ENCODE results near the gene AGBL4.
"Not testable (repeated sequence)": the region's sequence is repeated elsewhere in the genome, so short reads cannot be mapped to it uniquely, and the experiment has no call there.

AGBL4 gene

GRCh38 chr1:49435291-49435690 is 588.5 kb downstream of the AGBL4 start:
- no peak for DNase-seq (ENCODE audit: low spot score)

- no peak for DNase-seq (ENCODE audit: low spot score)
These were observed 599.0 kb downstream of the AGBL4 start for GRCh38 chr1:49424782-49425181.

GRCh38 chr1:49416758-49417157 is 607.0 kb downstream of the AGBL4 start:
- DNase-seq (ENCODE audit: low spot score), result no peak

GRCh38 chr1:49408346-49408745 is 615.4 kb downstream of the AGBL4 start:
- DNase-seq (ENCODE audit: low spot score), result no peak

- DNase-seq (ENCODE audit: low spot score), result no peak
These were observed 626.7 kb downstream of the AGBL4 start for GRCh38 chr1:49397086-49397485.

- DNase-seq (ENCODE audit: low spot score), result no peak
These were observed 629.6 kb downstream of the AGBL4 start for GRCh38 chr1:49394200-49394599.

GRCh38 chr1:49389699-49390098 is 634.1 kb downstream of the AGBL4 start:
- DNase-seq (ENCODE audit: low spot score), result no peak

GRCh38 chr1:49364676-49365075 is 659.1 kb downstream of the AGBL4 start:
- DNase-seq (ENCODE audit: low spot score), result no peak

GRCh38 chr1:49363628-49364027 is 660.1 kb downstream of the AGBL4 start:
- DNase-seq (ENCODE audit: low spot score), result no peak

GRCh38 chr1:49358036-49358435 is 665.7 kb downstream of the AGBL4 start:
- no peak for DNase-seq (ENCODE audit: low spot score)

GRCh38 chr1:49356594-49356993 is 667.2 kb downstream of the AGBL4 start:
- no peak for DNase-seq (ENCODE audit: low spot score)

GRCh38 chr1:49351768-49352167 is 672.0 kb downstream of the AGBL4 start:
- DNase-seq (ENCODE audit: low spot score), result no peak

- no peak for DNase-seq (ENCODE audit: low spot score)
These were observed 676.9 kb downstream of the AGBL4 start for GRCh38 chr1:49346767-49347349.

GRCh38 chr1:49340576-49340975 is 683.2 kb downstream of the AGBL4 start:
- no peak for DNase-seq (ENCODE audit: low spot score)

- DNase-seq (ENCODE audit: low spot score), result no peak
These were observed 684.7 kb downstream of the AGBL4 start for GRCh38 chr1:49339043-49339442.

- no peak for DNase-seq (ENCODE audit: low spot score)
These were observed 686.5 kb downstream of the AGBL4 start for GRCh38 chr1:49337251-49337650.

GRCh38 chr1:49333906-49334305 is 689.8 kb downstream of the AGBL4 start:
- no peak for DNase-seq (ENCODE audit: low spot score)

- no peak for DNase-seq (ENCODE audit: low spot score)
These were observed 692.5 kb downstream of the AGBL4 start for GRCh38 chr1:49331066-49331852.

GRCh38 chr1:49323925-49324540 is 699.7 kb downstream of the AGBL4 start:
- peak; percentile 17 for DNase-seq (ENCODE audit: low spot score)

GRCh38 chr1:49320493-49320892 is 703.3 kb downstream of the AGBL4 start:
- not testable (repeated sequence) for DNase-seq (ENCODE audit: low spot score)

- DNase-seq (ENCODE audit: low spot score), result no peak
These were observed 704.3 kb downstream of the AGBL4 start for GRCh38 chr1:49319426-49319963.

GRCh38 chr1:49318218-49318617 is 705.5 kb downstream of the AGBL4 start:
- DNase-seq (ENCODE audit: low spot score), result no peak

GRCh38 chr1:49307457-49307856 is 716.3 kb downstream of the AGBL4 start:
- no peak for DNase-seq (ENCODE audit: low spot score)
